GM18499 (cell line): ENCODE data around the gene B3GNT2.
"Not testable (repeated sequence)": the region's sequence is repeated elsewhere in the genome, so short reads cannot be mapped to it uniquely, and the experiment has no call there.

Experiments
- ATAC-seq: cut with Tn5 transposase; IDR thresholded peaks from one replicate; pipeline ENCODE4 v1.9.1; 2021; ENCODE audit warnings: moderate number of reproducible peaks; ENCODE audit not compliant: insufficient read depth, unreplicated experiment

The B3GNT2 gene

GRCh38 chr2:62184512-62185230, 11.2 kb upstream of the B3GNT2 start:
- ATAC-seq, result no peak

DNA sequence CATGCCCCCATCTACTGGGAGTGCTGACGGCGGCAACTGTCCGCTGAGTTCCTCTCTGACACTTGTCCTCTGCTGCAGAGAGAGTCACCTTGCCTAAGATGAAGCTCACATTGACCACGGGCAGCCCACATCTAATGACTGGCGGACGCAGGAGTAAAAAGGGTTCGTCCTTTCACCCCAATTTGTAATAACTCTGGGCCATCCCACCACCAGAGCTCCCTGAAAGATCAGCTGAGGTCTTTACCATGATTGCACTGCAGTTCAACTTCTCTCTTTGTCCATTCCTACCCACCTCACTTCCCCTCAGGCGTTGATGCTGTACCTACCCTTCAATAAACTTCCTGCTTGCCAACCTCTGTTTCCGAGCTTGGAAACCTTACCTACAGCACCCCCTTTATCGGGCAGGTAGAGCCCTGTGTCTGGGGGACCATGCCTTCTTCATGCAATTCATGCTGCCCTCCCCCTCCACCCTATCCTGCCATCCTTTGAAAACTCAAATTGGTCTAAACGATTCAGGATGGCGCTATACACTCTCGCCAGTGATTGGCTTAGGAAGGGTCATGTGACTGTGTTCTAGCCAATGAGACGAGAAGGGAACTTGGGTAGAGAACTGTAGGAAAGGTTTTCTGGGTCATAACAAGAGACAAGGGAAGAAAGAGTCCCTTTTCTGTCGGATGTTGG, 10.3 kb upstream of the B3GNT2 start:
- no peak for ATAC-seq

- ATAC-seq, result no peak
Observed at GRCh38 chr2:62186156-62186905, 9.6 kb upstream of the B3GNT2 start.

- no peak for ATAC-seq
Observed at GRCh38 chr2:62187246-62187645, 8.7 kb upstream of the B3GNT2 start.

DNA sequence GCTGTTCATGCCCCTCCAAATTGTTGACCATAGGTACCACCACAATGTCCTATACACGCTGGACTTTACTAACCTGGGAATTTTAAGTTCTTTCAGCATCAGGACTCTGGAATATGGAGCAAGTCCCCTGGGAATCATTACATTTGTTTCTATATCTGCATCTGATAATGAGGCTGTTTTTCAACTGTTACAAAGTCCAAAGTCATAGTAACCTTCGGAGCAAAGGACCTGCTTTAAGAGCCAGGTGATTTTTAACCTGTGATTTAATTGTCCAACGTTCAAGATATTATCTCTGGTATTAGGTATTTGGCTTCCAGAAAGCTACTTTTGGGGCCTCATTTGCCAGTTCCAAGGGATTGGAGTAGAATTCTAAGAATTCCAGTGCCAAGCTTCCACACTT, 7.5 kb upstream of the B3GNT2 start:
- ATAC-seq, result no peak

DNA sequence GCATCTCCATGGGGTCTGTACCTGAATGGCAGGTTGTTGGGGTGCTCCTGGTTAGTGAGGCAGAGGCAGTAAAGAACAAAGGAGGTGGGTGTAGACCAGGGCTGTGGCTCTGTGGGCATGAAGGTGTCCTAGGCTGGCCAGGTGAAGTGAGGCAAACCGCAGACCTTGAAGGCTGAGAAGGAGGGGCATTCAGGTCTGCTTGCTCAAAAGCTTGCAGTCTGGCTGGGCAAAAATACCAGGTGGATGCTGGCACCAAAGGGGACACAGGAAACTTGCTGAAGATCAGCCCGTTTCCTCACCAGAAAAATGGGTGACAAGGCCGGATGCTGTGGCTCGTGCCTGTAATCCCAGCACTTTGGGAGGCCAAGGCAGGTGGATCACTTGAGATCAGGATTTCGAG, 6.7 kb upstream of the B3GNT2 start:
- ATAC-seq, result no peak

GRCh38 chr2:62192811-62193210, 3.1 kb upstream of the B3GNT2 start:
- no peak for ATAC-seq

- no peak for ATAC-seq
Observed at GRCh38 chr2:62194558-62195420, 1.1 kb upstream of the B3GNT2 start.

GRCh38 chr2:62196278-62196901, 475 bp downstream of the B3GNT2 start:
- no peak for ATAC-seq

DNA sequence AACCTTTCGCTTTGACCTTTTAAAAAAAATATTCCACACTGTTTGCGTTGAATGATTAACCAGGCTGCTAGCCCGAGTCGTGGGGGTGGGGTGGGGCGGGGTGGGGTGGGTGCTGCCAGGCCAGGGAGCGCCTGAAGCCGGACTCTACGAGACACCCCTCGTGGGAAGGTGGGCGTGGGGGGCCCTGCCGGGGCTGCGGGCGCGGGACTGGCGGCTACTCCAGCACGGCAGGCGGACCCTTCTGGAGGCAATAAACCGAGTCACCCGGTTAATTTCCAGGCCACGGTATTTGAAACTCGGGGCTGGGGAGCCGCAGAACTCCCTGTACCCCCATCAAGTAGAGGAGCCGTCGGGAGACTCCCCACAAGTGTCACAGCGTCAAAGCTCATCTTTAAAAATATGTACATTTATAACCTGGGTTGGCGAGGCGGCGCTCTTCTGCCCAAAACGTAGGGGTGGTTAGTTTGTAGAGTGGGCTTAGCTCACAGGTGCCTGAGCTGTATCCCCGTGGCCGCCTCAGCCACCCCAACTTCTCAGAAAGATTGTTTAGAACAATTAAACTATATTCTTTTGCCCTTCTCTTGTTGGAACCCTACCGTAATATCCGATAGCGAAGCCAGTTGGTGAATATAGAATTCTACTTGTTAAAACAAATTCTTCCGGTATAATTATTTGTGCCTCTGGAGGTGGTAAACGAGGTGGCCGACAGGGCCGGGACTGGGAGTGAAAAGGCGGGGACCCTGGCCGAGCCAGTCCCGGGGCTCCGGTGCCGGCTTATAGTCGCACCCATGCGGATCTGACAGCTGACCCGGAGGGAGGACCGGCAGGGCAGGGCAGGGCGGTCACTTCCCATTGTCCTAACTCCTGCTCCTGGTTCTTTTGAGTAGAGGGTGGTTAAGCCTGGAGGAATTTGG, 1.4 kb downstream of the B3GNT2 start:
- no peak for ATAC-seq

DNA sequence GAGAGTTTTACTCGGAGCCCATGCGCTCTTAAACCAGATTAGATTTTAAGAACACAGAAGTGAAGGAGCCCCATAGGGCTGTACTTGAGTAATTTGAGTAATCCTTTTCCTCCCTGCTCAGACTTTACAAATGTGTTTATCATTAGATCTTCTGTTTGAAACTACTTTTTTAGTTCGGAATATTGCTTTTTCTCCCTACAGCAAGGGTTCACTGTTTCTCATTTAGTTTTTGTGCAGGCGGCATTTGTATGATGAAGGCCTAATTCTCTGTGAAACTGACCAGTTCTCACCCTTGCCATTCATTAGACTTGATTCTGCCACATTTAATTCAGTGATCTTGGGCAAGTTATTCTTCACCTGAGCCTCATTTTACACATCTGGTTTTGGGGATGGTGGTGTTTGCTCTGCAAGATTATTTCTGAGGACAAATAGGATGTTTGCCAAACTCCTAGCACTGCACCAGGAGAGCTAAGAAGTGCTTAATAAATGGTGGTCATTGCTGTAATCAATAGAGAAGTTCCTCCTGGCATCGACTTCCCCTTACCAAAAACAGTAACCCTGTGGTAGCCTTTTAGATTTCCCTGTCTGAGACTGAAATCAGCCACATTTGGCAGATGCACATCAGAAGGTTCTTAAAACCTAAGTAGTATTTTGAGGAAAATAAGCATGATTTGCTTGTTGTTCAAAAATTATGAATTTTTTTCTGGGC, 2.2 kb downstream of the B3GNT2 start:
- no peak for ATAC-seq

DNA sequence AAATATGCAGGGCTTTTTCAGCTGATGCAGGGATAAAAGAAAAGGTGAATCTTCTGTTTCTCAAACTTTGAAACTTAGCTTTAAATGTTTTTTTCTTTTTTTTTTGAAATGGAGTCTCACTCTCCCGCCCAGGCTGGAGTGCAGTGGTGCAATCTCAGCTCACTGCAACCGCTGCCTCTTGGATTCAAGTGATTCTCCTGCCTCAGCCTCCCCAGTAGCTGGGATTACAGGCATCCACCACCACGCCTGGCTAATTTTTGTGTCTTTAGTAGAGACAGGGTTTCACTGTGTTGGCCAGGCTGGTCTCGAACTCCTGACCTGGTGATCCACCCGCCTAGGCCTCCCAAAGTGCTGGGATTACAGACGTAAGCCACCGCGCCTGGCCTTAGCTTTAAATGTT, 2.9 kb downstream of the B3GNT2 start:
- ATAC-seq, result not testable (repeated sequence)

- ATAC-seq, result no peak
Observed at GRCh38 chr2:62199392-62200125, 3.6 kb downstream of the B3GNT2 start.

GRCh38 chr2:62200291-62200841, 4.5 kb downstream of the B3GNT2 start:
- ATAC-seq, result no peak

GRCh38 chr2:62200868-62201267, 5.0 kb downstream of the B3GNT2 start:
- no peak for ATAC-seq

- no peak for ATAC-seq
Observed at GRCh38 chr2:62201307-62201706, 5.4 kb downstream of the B3GNT2 start.

GRCh38 chr2:62202019-62202722, 6.3 kb downstream of the B3GNT2 start:
- no peak for ATAC-seq
